Fibroblast of the aortic adventitia (primary cell): ENCODE results near the gene TIAM1. TPM values are rescaled to one million over a fixed set of nuclear protein-coding genes. Genes with fewer than 3 reads are reported as not detected.

ENCODE experiments used
- DNase-seq: peaks from one replicate; pipeline ENCODE4 v3.0.0-alpha.2; 2010; ENCODE audit warnings: low read depth
- H3K4me3 ChIP-seq: 2 replicates; pipeline ENCODE4 v1.5.1; 2011; ENCODE audit warnings: low read depth, mild to moderate bottlenecking, control low read depth, low read length, moderate library complexity
- total RNA-seq: library from RNA; depleted of rRNA; stranded (reverse); fragments of >200 nt; gene quantifications from 2 replicates; pipeline ENCODE4 v1.2.3, GENCODE V29; 2012; ENCODE audit warnings: low replicate concordance
- TF ChIP-seq, protein P1 (sequence below): IDR thresholded peaks from 2 replicates; pipeline ENCODE4 v1.5.1; 2011; ENCODE audit warnings: mild to moderate bottlenecking, low read length, control low read depth, inconsistent platforms; ENCODE audit not compliant: insufficient read depth

Gene TIAM1
- total RNA-seq, 1 donor, result 15.1 TPM

DNA sequence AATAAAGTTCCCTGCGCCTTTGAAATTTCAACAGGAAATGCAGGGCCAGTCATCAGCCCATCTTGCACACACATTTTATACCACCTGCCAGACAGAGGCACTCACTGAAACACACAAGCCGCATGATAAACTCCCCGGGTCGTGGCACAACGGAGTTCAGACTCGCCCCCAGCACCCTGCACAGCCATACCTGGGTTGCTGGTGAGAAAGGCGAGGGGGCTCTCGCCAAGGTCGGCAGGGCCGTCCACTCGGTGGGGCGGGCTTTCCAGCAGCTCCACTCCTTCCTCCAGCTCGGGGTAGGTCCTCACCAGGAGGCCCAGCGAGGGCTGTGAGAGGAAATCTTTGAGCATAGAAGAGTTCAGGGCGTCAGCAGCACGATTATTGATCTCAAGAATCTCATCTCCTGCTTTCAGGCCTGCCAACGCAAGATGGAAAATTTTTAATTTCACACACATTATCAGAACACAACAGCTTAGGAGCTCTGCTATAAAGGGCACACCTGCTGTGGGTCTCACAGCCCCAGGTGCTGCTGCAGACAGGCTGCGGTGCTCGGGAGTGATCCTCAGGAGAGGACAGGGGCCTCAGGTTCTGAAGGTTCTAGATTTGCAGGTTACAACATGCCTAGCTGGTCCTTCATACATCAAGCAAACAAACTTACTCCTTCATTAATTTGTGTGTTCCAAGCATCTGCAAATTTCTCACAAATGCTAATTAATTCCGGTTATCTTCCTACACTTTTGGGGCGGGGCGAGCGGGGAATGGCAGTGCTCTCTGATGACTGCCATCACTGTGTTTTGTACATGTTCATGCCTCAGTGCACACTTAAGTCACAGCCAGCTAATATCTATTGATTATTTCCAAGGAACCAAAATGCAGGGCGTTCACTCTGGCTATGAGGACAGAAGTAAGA is 161.6 kb downstream of the TIAM1 start:
- TF ChIP-seq, protein P1, sequence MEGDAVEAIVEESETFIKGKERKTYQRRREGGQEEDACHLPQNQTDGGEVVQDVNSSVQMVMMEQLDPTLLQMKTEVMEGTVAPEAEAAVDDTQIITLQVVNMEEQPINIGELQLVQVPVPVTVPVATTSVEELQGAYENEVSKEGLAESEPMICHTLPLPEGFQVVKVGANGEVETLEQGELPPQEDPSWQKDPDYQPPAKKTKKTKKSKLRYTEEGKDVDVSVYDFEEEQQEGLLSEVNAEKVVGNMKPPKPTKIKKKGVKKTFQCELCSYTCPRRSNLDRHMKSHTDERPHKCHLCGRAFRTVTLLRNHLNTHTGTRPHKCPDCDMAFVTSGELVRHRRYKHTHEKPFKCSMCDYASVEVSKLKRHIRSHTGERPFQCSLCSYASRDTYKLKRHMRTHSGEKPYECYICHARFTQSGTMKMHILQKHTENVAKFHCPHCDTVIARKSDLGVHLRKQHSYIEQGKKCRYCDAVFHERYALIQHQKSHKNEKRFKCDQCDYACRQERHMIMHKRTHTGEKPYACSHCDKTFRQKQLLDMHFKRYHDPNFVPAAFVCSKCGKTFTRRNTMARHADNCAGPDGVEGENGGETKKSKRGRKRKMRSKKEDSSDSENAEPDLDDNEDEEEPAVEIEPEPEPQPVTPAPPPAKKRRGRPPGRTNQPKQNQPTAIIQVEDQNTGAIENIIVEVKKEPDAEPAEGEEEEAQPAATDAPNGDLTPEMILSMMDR, result no peak
- H3K4me3 ChIP-seq, result no peak overlapping the region
- DNase-seq, result no peak

DNA sequence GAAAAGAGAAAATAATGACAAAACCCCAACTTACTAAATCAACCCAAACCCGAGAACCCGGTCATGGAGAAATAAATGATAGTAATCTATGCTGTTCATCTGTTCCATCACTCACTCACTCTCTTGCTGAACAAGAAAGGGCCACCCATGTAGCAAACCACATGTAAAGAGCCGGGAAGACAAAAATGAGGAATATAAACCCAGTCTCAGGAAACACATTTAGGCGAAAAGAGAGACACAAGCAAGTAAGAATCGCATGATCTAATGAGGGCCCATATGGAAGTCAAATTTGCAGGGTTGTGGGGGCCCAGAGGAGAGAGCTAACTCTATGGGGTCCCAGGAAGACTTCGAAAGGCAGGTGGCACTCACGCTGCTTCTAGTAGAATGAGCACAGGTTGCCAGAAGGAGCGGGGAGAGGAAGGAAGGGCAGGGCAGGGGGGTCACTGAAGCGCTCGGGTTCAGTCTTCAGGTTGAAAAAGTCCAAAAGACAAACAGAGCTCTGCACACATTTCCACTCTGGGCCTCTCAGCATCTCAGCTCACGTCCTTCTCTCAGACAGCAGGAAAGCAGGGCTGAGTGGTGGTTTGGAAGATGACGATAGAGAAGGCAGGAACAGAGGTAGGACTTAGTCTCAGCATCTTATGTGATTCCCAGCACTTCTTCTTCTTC is 162.8 kb downstream of the TIAM1 start:
- TF ChIP-seq, protein P1, result no peak
- no peak for DNase-seq

GRCh38 chr21:31180256-31181081 is 163.6 kb downstream of the TIAM1 start:
- H3K4me3 ChIP-seq, result no peak overlapping the region
- TF ChIP-seq, protein P1, result peak; percentile 68
- peak; percentile 70 for DNase-seq

More for the DNA sequence above, 162.8 kb downstream of the TIAM1 start:
- no peak overlapping the region for H3K4me3 ChIP-seq

DNA sequence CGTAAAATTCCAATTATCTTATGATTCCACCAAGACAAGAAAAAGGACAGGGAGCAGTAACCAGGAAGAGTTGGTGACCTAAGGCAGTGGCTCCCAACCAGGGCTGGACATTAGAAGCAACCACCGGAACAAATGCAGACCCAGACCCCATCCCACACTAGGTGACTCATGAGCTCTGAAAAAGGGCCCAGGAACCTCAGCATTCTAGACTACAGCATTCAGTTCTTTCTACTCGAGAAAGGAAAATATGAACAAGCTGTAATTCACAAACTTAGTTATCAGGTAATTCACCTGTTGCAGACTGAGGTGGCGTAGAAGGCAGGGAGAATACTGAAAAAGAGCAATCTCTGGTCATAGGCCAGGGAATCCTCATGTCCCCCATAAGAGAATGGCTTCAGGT is 167.3 kb downstream of the TIAM1 start:
- TF ChIP-seq, protein P1, result no peak
- no peak for DNase-seq
- no peak overlapping the region for H3K4me3 ChIP-seq

- DNase-seq, result no peak
- TF ChIP-seq, protein P1, result no peak
- H3K4me3 ChIP-seq, result no peak overlapping the region
These were observed 167.9 kb downstream of the TIAM1 start for GRCh38 chr21:31176080-31176551.

- TF ChIP-seq, protein P1, result no peak
- H3K4me3 ChIP-seq, result no peak overlapping the region
- no peak for DNase-seq
These were observed 170.0 kb downstream of the TIAM1 start for GRCh38 chr21:31173881-31174555.
